HAP-1 (cell line): Measurements from ENCODE around the gene PHOSPHO2.
A peak's percentile ranks its signal among the peaks of the same experiment; 100 is the strongest.
"Not testable (repeated sequence)": the region's sequence is repeated elsewhere in the genome, so short reads cannot be mapped to it uniquely, and the experiment has no call there.

ENCODE experiments used
- DNase-seq, 2 experiments: peaks; one replicate each; pipeline ENCODE4 v3.0.0-alpha.2; 2016 to 2020; ENCODE audit warnings: low spot score in 2 of 2
- H3K27me3 ChIP-seq: fragments of 250-450 bp; sonication (Bioruptor Pico); 2 replicates; pipeline ENCODE4 v1.5.1; 2020; ENCODE audit warnings: low read depth, mild to moderate bottlenecking, moderate library complexity
- H3K36me3 ChIP-seq: fragments of 250-450 bp; sonication (Bioruptor Pico); replicated peaks from 2 replicates; pipeline ENCODE4 v1.5.1; 2020; ENCODE audit warnings: mild to moderate bottlenecking
- H3K4me1 ChIP-seq: fragments of 250-450 bp; sonication (Bioruptor Pico); 2 replicates; pipeline ENCODE4 v1.5.1; 2020; ENCODE audit warnings: mild to moderate bottlenecking
- H3K4me3 ChIP-seq: fragments of 250-450 bp; sonication (Bioruptor Pico); 2 replicates; pipeline ENCODE4 v1.5.1; 2020; ENCODE audit warnings: mild to moderate bottlenecking, moderate library complexity
- H3K9me3 ChIP-seq: fragments of 250-450 bp; sonication (Bioruptor Pico); 2 replicates; pipeline ENCODE4 v1.5.1; 2020; ENCODE audit warnings: mild to moderate bottlenecking, moderate library complexity
- in situ Hi-C: fragments of 300-500 bp; cut with MboI; formaldehyde crosslinking; loops from 3 replicates; pipeline ENCODE4 v1.14.3; 2020; ENCODE audit warnings: low sequenced_read_pairs, inconsistent platforms, mixed read lengths

Gene PHOSPHO2

GRCh38 chr2:169692718-169693117, 1.6 kb upstream of the PHOSPHO2 start:
- Histone ChIP-seq H3K27me3 (no peaks in the 10 kb centered on the region), H3K36me3 (no peaks in the 10 kb centered on the region), H3K4me1 (peaks cover 10% of the 10 kb centered on the region), H3K4me3 (no peak overlapping the region), H3K9me3 (peaks cover 5% of the 10 kb centered on the region)
- DNase-seq = no peak
- in situ Hi-C loops = no loop called here

- no peak for DNase-seq
- H3K9me3 ChIP-seq = peaks cover 3% of the 10 kb centered on the region
- in situ Hi-C loops = no loop called here
- H3K27me3 ChIP-seq = no peaks in the 10 kb centered on the region
- no peaks in the 10 kb centered on the region for H3K36me3 ChIP-seq
- H3K4me3 ChIP-seq = no peak overlapping the region
- peaks cover 10% of the 10 kb centered on the region for H3K4me1 ChIP-seq
These were observed 909 bp upstream of the PHOSPHO2 start for GRCh38 chr2:169693360-169693759.

- peaks cover 7% of the 10 kb centered on the region for H3K36me3 ChIP-seq
- peaks cover 10% of the 10 kb centered on the region for H3K4me1 ChIP-seq
- H3K4me3 ChIP-seq = peak overlapping the region; percentile 87
- H3K27me3 ChIP-seq = no peaks in the 10 kb centered on the region
- no peak for DNase-seq
- peaks cover 3% of the 10 kb centered on the region; the same call in 1 of the 2 replicates for H3K9me3 ChIP-seq
- in situ Hi-C loops = no loop called here
These were observed 608 bp downstream of the PHOSPHO2 start for GRCh38 chr2:169694894-169695260.

GRCh38 chr2:169696381-169696780, 2.1 kb downstream of the PHOSPHO2 start:
- in situ Hi-C loops = no loop called here
- DNase-seq = no peak
- Histone ChIP-seq H3K4me3 (no peak overlapping the region), H3K36me3 (peaks cover 7% of the 10 kb centered on the region), H3K4me1 (peaks cover 10% of the 10 kb centered on the region), H3K9me3 (no peaks in the 10 kb centered on the region), H3K27me3 (no peaks in the 10 kb centered on the region)

- in situ Hi-C loops, H3K36me3 ChIP-seq, H3K9me3 ChIP-seq, H3K4me3 ChIP-seq, DNase-seq, H3K4me1 ChIP-seq, H3K27me3 ChIP-seq: not testable (repeated sequence)
These were observed 4.9 kb downstream of the PHOSPHO2 start for GRCh38 chr2:169699173-169699572.

GRCh38 chr2:169702996-169703395, 8.7 kb downstream of the PHOSPHO2 start:
- H3K27me3 ChIP-seq = no peaks in the 10 kb centered on the region
- DNase-seq = no peak
- peaks cover 7% of the 10 kb centered on the region for H3K36me3 ChIP-seq
- no peaks in the 10 kb centered on the region; the same call in 1 of the 2 replicates for H3K4me1 ChIP-seq
- in situ Hi-C loops = no loop called here
- H3K9me3 ChIP-seq = no peaks in the 10 kb centered on the region
- H3K4me3 ChIP-seq = no peak overlapping the region

GRCh38 chr2:169704160-169704708, 10.0 kb downstream of the PHOSPHO2 start:
- DNase-seq = no peak
- peaks cover 2% of the 10 kb centered on the region for H3K36me3 ChIP-seq
- no peaks in the 10 kb centered on the region for H3K9me3 ChIP-seq
- no peak overlapping the region for H3K4me3 ChIP-seq
- in situ Hi-C loops = no loop called here
- no peaks in the 10 kb centered on the region for H3K27me3 ChIP-seq
- no peaks in the 10 kb centered on the region; the same call in 1 of the 2 replicates for H3K4me1 ChIP-seq

- H3K4me1 ChIP-seq = no peaks in the 10 kb centered on the region; the same call in 1 of the 2 replicates
- H3K9me3 ChIP-seq = no peaks in the 10 kb centered on the region
- no peak overlapping the region for H3K4me3 ChIP-seq
- H3K27me3 ChIP-seq = no peaks in the 10 kb centered on the region
- DNase-seq = no peak
- in situ Hi-C loops = no loop called here
- H3K36me3 ChIP-seq = no peaks in the 10 kb centered on the region; the same call in 1 of the 2 replicates
These were observed 11.7 kb downstream of the PHOSPHO2 start for GRCh38 chr2:169705927-169706326.

- DNase-seq = no peak
- Histone ChIP-seq H3K9me3 (peaks cover 8% of the 10 kb centered on the region; the same call in 1 of the 2 replicates), H3K4me3 (no peak overlapping the region), H3K36me3 (no peaks in the 10 kb centered on the region), H3K27me3 (no peaks in the 10 kb centered on the region), H3K4me1 (no peaks in the 10 kb centered on the region; the same call in 1 of the 2 replicates)
- in situ Hi-C loops = no loop called here
These were observed 13.4 kb downstream of the PHOSPHO2 start for GRCh38 chr2:169707626-169708025.

GRCh38 chr2:169709331-169709730, 15.1 kb downstream of the PHOSPHO2 start:
- no peak for DNase-seq
- H3K36me3 ChIP-seq = no peaks in the 10 kb centered on the region
- in situ Hi-C loops = no loop called here

GRCh38 chr2:169709981-169710380, 15.7 kb downstream of the PHOSPHO2 start:
- no peaks in the 10 kb centered on the region for H3K36me3 ChIP-seq

More at GRCh38 chr2:169709331-169709730, 15.1 kb downstream of the PHOSPHO2 start:
- Histone ChIP-seq H3K4me3 (no peak overlapping the region), H3K27me3 (no peaks in the 10 kb centered on the region), H3K9me3 (peaks cover 8% of the 10 kb centered on the region; the same call in 1 of the 2 replicates), H3K4me1 (no peaks in the 10 kb centered on the region; the same call in 1 of the 2 replicates)

GRCh38 chr2:169711751-169712509, 17.7 kb downstream of the PHOSPHO2 start:
- no peak for DNase-seq
- Histone ChIP-seq H3K27me3 (no peaks in the 10 kb centered on the region), H3K9me3 (peaks cover 8% of the 10 kb centered on the region; the same call in 1 of the 2 replicates), H3K4me3 (no peak overlapping the region), H3K4me1 (no peaks in the 10 kb centered on the region; the same call in 1 of the 2 replicates), H3K36me3 (no peaks in the 10 kb centered on the region)
- in situ Hi-C loops = no loop called here

More at GRCh38 chr2:169709981-169710380, 15.7 kb downstream of the PHOSPHO2 start:
- in situ Hi-C loops = no loop called here
- Histone ChIP-seq H3K4me1 (no peaks in the 10 kb centered on the region; the same call in 1 of the 2 replicates), H3K9me3 (peaks cover 8% of the 10 kb centered on the region; the same call in 1 of the 2 replicates), H3K4me3 (no peak overlapping the region), H3K27me3 (no peaks in the 10 kb centered on the region)
- DNase-seq = no peak

- Histone ChIP-seq H3K4me3 (no peak overlapping the region), H3K9me3 (peaks cover 8% of the 10 kb centered on the region; the same call in 1 of the 2 replicates), H3K4me1 (no peaks in the 10 kb centered on the region; the same call in 1 of the 2 replicates), H3K36me3 (no peaks in the 10 kb centered on the region), H3K27me3 (no peaks in the 10 kb centered on the region)
- no peak for DNase-seq
- in situ Hi-C loops = no loop called here
These were observed 18.5 kb downstream of the PHOSPHO2 start for GRCh38 chr2:169712791-169713227.

GRCh38 chr2:169713331-169713730, 19.1 kb downstream of the PHOSPHO2 start:
- no peak for DNase-seq
- Histone ChIP-seq H3K4me3 (no peak overlapping the region), H3K9me3 (peaks cover 8% of the 10 kb centered on the region; the same call in 1 of the 2 replicates), H3K4me1 (no peaks in the 10 kb centered on the region), H3K36me3 (no peaks in the 10 kb centered on the region), H3K27me3 (no peaks in the 10 kb centered on the region)
- in situ Hi-C loops = no loop called here
